WTC11 (cell line): ENCODE results near the gene STIM2. TPM values are rescaled to one million over a fixed set of nuclear protein-coding genes. Genes with fewer than 3 reads are reported as not detected.
A peak's percentile ranks its signal among the peaks of the same experiment; 100 is the strongest.

Source experiments
- ATAC-seq: fragments of 200-7000 bp; cut with Tn5 transposase; 2 replicates; pipeline ENCODE4 v1.10.0; 2021; ENCODE audit warnings: mild to moderate bottlenecking, moderate library complexity
- CTCF ChIA-PET: fragments of 300-600 bp; sonication (Branson Sonifier 250); formaldehyde crosslinking; loops from one replicate; lab custom pipeline; 2021; ENCODE audit warnings: antibody characterized with exemption; lab: Charles Lee
- POLR2A ChIA-PET: fragments of 350-600 bp; sonication (Branson Sonifier 250); formaldehyde crosslinking; loops from one replicate; lab custom pipeline; 2021; ENCODE audit warnings: antibody characterized with exemption; lab: Charles Lee
- DNase-seq: peaks from one replicate; pipeline ENCODE4 v3.0.0; 2021; ENCODE audit warnings: low spot score
- H3K27ac Mint-ChIP-seq: 2 replicates; pipeline ENCODE4 v1.8.0; 2021; ENCODE audit warnings: mixed read lengths
- H3K27me3 Mint-ChIP-seq: 2 replicates; pipeline ENCODE4 v1.8.0; 2021; ENCODE audit warnings: low read depth, mild to moderate bottlenecking, moderate library complexity, mixed read lengths
- H3K36me3 Mint-ChIP-seq: 2 replicates; pipeline ENCODE4 v1.8.0; 2021; ENCODE audit warnings: mixed read lengths
- H3K4me1 Mint-ChIP-seq: 2 replicates; pipeline ENCODE4 v1.8.0; 2022; ENCODE audit warnings: mixed read lengths
- H3K4me3 Mint-ChIP-seq: 2 replicates; pipeline ENCODE4 v1.8.0; 2021; ENCODE audit warnings: mild to moderate bottlenecking, moderate library complexity, mixed read lengths
- H3K9me3 Mint-ChIP-seq: 2 replicates; pipeline ENCODE4 v1.8.0; 2021; ENCODE audit warnings: mixed read lengths
- CBFB ChIP-seq: sonication (generic); formaldehyde crosslinking; IDR thresholded peaks from 2 replicates; pipeline ENCODE4 v1.8.1; 2022; ENCODE audit warnings: mild to moderate bottlenecking, low read depth, missing genetic modification reagents
- ERG ChIP-seq: fragments of 250-450 bp; sonication (Bioruptor Pico); IDR thresholded peaks from 2 replicates; pipeline ENCODE4 v1.8.0; 2021; ENCODE audit warnings: mild to moderate bottlenecking
- ESRRA ChIP-seq: sonication (generic); formaldehyde crosslinking; IDR thresholded peaks from 2 replicates; pipeline ENCODE4 v1.8.1; 2022; ENCODE audit warnings: mild to moderate bottlenecking, missing genetic modification reagents, borderline replicate concordance
- FOXP4 ChIP-seq: sonication (generic); formaldehyde crosslinking; IDR thresholded peaks from 2 replicates; pipeline ENCODE4 v1.8.0; 2022; ENCODE audit warnings: mild to moderate bottlenecking, missing genetic modification reagents
- GRHL2 ChIP-seq: fragments of 250-450 bp; sonication (Bioruptor Pico); IDR thresholded peaks from 2 replicates; pipeline ENCODE4 v1.8.0; 2022; ENCODE audit warnings: mild to moderate bottlenecking, moderate library complexity; ENCODE audit not compliant: insufficient replicate concordance, severe bottlenecking
- GTF2I ChIP-seq: fragments of 250-450 bp; sonication (Bioruptor Pico); conservative IDR thresholded peaks from 2 replicates; pipeline ENCODE4 v1.4.0; 2021; ENCODE audit warnings: mild to moderate bottlenecking
- IRF1 ChIP-seq: sonication (generic); formaldehyde crosslinking; IDR thresholded peaks from 2 replicates; pipeline ENCODE4 v1.8.0; 2023; ENCODE audit warnings: missing genetic modification reagents
- JUN ChIP-seq: sonication (generic); formaldehyde crosslinking; IDR thresholded peaks from 2 replicates; pipeline ENCODE4 v1.8.0; 2023; ENCODE audit warnings: mild to moderate bottlenecking, missing genetic modification reagents
- MAX ChIP-seq: sonication (generic); formaldehyde crosslinking; IDR thresholded peaks from 2 replicates; pipeline ENCODE4 v1.8.0; 2022; ENCODE audit warnings: mild to moderate bottlenecking, missing genetic modification reagents
- NR2C2 ChIP-seq: sonication (generic); formaldehyde crosslinking; IDR thresholded peaks from 2 replicates; pipeline ENCODE4 v1.8.0; 2022; ENCODE audit warnings: mild to moderate bottlenecking, missing genetic modification reagents
- NR3C1 ChIP-seq: sonication (generic); formaldehyde crosslinking; conservative IDR thresholded peaks from 2 replicates; pipeline ENCODE4 v1.8.1; 2023; ENCODE audit warnings: low read depth, mild to moderate bottlenecking, missing genetic modification reagents
- OVOL2 ChIP-seq: fragments of 250-450 bp; sonication (Bioruptor Pico); IDR thresholded peaks from 2 replicates; pipeline ENCODE4 v1.9.0; 2021; ENCODE audit warnings: mild to moderate bottlenecking, borderline replicate concordance
- PREB ChIP-seq: sonication (generic); formaldehyde crosslinking; IDR thresholded peaks from 2 replicates; pipeline ENCODE4 v1.8.1; 2022; ENCODE audit warnings: mild to moderate bottlenecking, missing genetic modification reagents, moderate library complexity, borderline replicate concordance
- PRRX2 ChIP-seq: fragments of 250-450 bp; sonication (Bioruptor Pico); IDR thresholded peaks from 2 replicates; pipeline ENCODE4 v1.8.0; 2021; ENCODE audit warnings: mild to moderate bottlenecking
- RELA ChIP-seq: sonication (generic); formaldehyde crosslinking; IDR thresholded peaks from 2 replicates; pipeline ENCODE4 v1.8.1; 2022; ENCODE audit warnings: missing genetic modification reagents, mild to moderate bottlenecking, borderline replicate concordance
- SMAD3 ChIP-seq: sonication (generic); formaldehyde crosslinking; IDR thresholded peaks from 2 replicates; pipeline ENCODE4 v1.8.0; 2022; ENCODE audit warnings: missing genetic modification reagents, mild to moderate bottlenecking, borderline replicate concordance
- SOX15 ChIP-seq: fragments of 250-450 bp; sonication (Bioruptor Pico); IDR thresholded peaks from 2 replicates; pipeline ENCODE4 v1.9.0; 2021; ENCODE audit warnings: mild to moderate bottlenecking
- TCF7 ChIP-seq: sonication (generic); formaldehyde crosslinking; IDR thresholded peaks from 2 replicates; pipeline ENCODE4 v1.8.0; 2022; ENCODE audit warnings: mild to moderate bottlenecking, low read depth, missing genetic modification reagents, moderate library complexity
- TP53 ChIP-seq: sonication (generic); formaldehyde crosslinking; IDR thresholded peaks from 2 replicates; pipeline ENCODE4 v1.8.1; 2023; ENCODE audit warnings: mild to moderate bottlenecking, missing genetic modification reagents
- USF1 ChIP-seq: sonication (generic); formaldehyde crosslinking; IDR thresholded peaks from 2 replicates; pipeline ENCODE4 v1.8.0; 2022; ENCODE audit warnings: mild to moderate bottlenecking, missing genetic modification reagents
- ZBTB43 ChIP-seq: sonication (generic); formaldehyde crosslinking; IDR thresholded peaks from 2 replicates; pipeline ENCODE4 v1.8.1; 2023; ENCODE audit warnings: mild to moderate bottlenecking, missing genetic modification reagents
- ZNF219 ChIP-seq: sonication (generic); formaldehyde crosslinking; IDR thresholded peaks from 2 replicates; pipeline ENCODE4 v1.8.0; 2023; ENCODE audit warnings: missing genetic modification reagents, mild to moderate bottlenecking, borderline replicate concordance
- ZNF512 ChIP-seq: sonication (generic); formaldehyde crosslinking; IDR thresholded peaks from 2 replicates; pipeline ENCODE4 v1.8.1; 2022; ENCODE audit warnings: missing genetic modification reagents, borderline replicate concordance
- total RNA-seq: library from RNA; stranded (reverse); gene quantifications from 3 replicates; pipeline ENCODE4 v1.2.3, GENCODE V29; 2021

Gene STIM2
- total RNA-seq, 1 experiment from 2014 or later: 22.4 TPM

- TF ChIP-seq JUN (CRISPR knock-in tag) (no peak), ZBTB43 (no peak), ESRRA (CRISPR knock-in tag) (no peak), TCF7 (CRISPR knock-in tag) (no peak), MAX (no peak), SOX15 (CRISPR knock-in tag) (no peak), CBFB (CRISPR knock-in tag) (no peak), SMAD3 (CRISPR knock-in tag) (no peak), ZNF219 (CRISPR knock-in tag) (no peak), GRHL2 (CRISPR knock-in tag) (no peak), PRRX2 (CRISPR knock-in tag) (no peak), FOXP4 (CRISPR knock-in tag) (no peak), TP53 (no peak), ZNF512 (CRISPR knock-in tag) (no peak)
Measured at GRCh38 chr4:26812049-26812714, 48.5 kb upstream of the STIM2 start (continued).

GRCh38 chr4:26813698-26814097, 46.9 kb upstream of the STIM2 start:
- 0 out of 2 replicates have a peak, but pooled peaks cover 3% of the 10 kb centered on the region for H3K36me3 Mint-ChIP-seq
- ChIA-PET CTCF (no interaction called here), POLR2A (interaction anchor here (0.5 kb wide), 1 partner anchor 270 kb away, joined by 3 read pairs; no protein-coding TSS in a partner anchor)
- peaks cover 22% of the 10 kb centered on the region for H3K4me1 Mint-ChIP-seq
- no peak overlapping the region for H3K4me3 Mint-ChIP-seq
- peaks cover 14% of the 10 kb centered on the region for H3K9me3 Mint-ChIP-seq
- no peak for DNase-seq
- no peaks in the 10 kb centered on the region; the same call in 1 of the 2 replicates for H3K27me3 Mint-ChIP-seq
- ATAC-seq: peak; percentile 31; the same call in 1 of the 2 replicates
- no peak overlapping the region; the same call in 1 of the 2 replicates for H3K27ac Mint-ChIP-seq
- TF ChIP-seq ERG: no peak
- TF ChIP-seq GTF2I (CRISPR knock-in tag): no peak
- no peak for TF ChIP-seq ESRRA (CRISPR knock-in tag)
- TF ChIP-seq RELA (CRISPR knock-in tag): no peak
- TF ChIP-seq IRF1 (CRISPR knock-in tag): no peak
- no peak for TF ChIP-seq SOX15 (CRISPR knock-in tag)
- TF ChIP-seq PREB (CRISPR knock-in tag): no peak
- TF ChIP-seq ZNF512 (CRISPR knock-in tag): no peak
- TF ChIP-seq NR2C2 (CRISPR knock-in tag): no peak
- no peak for TF ChIP-seq NR3C1
- no peak for TF ChIP-seq USF1 (CRISPR knock-in tag)
- TF ChIP-seq TP53: no peak
- no peak for TF ChIP-seq OVOL2
